SKM-1 (cell line): ENCODE results near the gene ZNF165.
"Not testable (repeated sequence)": the region's sequence is repeated elsewhere in the genome, so short reads cannot be mapped to it uniquely, and the experiment has no call there.

Experiments used
- DNase-seq: peaks from one replicate; lab custom pipeline; 2025; ENCODE audit not compliant: unreplicated experiment; lab: John Stamatoyannopoulos, UW

The ZNF165 gene

DNA sequence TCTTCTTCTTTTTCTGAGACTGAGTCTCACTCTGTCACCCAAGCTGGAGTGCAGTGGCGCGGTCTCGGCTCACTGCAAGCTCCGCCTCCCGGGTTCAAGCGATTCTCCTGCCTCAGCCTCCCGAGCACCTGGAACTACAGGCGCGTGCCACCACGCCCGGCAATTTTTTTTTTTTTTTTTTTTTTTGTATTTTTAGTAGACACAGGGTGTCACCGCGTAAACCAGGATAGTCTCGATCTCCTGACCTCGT lies at the start of gene ZNF165:
Gene ZNF165 (plus strand): TSS at position 188 of the 250 bp plus-strand sequence. CDS start 4,913 bp downstream, outside the sequence.
- not testable (repeated sequence) for DNase-seq

DNA sequence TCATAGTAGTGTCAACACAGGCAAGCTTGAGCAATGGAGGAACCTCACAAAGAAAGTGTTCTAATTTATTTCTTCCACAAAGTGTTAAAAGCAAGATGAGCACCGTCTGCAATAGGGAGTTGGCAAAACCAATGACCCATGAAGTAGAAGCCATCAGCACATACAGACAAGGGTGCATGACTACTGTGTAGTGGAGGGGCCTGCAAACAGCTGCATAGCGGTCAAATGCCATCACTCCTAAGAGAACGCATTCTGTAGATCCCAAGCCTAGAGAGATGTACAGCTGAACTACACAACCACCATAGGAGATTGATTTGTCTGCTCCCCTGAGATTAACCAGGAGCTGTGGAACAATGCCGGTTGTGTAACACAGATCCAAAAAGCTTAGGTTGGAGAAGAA lies 26.8 kb upstream of the ZNF165 start:
- no peak for DNase-seq

DNA sequence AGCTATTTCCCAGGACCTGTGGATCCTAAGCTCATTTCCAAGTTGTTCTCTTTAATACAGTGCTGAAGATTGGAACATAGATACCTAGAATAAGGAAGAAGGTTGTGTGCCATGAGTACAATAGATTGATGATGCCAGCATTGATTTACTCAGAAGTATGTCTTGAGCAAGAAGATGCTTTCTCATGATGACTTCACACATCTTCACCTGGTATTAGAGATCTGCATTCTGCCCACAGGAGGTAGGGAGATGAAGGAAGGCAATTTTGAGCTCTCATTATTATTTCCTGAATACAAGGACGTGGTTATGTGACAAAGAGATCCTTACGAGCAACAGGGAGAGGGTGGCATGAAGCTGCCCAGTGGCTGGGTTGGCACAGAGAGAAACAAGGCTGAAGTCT lies 20.0 kb upstream of the ZNF165 start:
- no peak for DNase-seq

DNA sequence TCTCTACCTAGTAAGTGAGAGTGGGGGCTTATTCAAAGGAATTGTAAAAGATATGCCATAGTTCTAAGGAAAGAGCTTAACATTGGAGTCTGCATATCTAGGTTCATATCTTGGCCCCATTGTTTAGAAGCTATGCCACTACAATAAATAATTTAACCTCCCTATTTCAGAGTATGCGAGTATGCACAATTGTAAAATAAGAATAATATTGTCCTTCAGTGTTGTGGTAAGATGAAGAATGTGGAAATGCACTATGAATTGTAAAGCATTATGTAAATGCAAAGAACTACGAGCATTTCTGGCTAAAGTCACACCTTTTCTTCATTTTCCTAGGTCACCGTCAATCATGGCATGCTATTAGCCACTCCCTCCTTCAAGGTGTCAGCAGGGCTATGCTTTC lies 16.1 kb upstream of the ZNF165 start:
- DNase-seq: no peak

DNA sequence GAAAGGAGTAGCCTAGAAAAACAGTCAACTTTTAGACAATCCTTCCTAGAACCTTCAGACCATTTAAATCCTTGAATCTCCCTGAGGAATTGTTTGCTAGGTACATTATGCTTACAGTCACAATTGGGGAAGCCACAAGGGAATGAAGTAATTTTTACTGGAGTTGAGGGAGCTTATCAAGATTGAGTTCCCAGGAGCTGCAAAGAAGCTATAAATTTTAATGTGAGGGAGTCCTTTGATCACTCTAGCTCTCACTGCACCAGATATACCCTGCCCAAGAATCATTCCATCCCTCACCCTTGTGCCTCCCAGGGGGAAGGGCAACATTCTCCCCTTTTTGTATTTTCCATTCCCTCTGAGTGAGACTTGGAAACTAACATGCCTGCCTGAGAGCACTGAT lies 12.3 kb upstream of the ZNF165 start:
- no peak for DNase-seq

DNA sequence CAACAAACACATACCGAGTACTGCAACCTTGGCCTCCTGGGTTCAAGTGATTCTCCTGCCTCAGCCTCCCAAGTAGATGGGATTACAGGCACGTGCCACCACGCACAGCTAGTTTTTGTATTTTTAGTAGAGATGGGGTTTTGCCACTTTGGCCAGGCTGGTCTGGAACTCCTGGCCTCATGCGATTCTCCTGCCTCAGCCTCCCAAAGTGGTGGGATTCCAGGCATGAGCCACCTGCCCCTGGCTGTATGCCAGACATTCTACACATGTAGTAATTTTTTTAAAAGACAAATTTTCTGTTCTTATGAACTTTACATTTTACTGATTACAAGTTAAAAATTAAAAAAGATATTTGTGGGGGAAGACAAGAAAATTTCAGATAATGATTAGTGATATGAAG lies 9.4 kb upstream of the ZNF165 start:
- not testable (repeated sequence) for DNase-seq

DNA sequence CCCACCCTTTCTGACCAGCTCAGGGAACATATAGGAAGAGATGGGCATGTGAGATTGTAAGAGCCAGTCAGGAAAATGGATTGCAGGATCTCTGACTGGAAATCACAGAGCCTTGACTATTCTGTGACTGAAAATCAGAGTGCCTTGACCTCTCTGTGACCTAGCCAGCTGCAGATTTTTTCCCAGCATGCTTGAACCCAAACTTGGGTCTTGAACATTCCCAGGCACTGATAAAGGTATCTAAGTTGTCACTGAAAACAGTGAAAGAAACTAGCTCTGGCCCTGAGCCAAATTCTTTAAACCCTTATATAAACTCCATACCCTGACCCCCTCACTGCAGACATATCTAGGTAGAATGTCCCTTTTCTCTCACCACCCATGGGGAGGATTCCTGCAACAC lies 2.3 kb upstream of the ZNF165 start:
- no peak for DNase-seq

DNA sequence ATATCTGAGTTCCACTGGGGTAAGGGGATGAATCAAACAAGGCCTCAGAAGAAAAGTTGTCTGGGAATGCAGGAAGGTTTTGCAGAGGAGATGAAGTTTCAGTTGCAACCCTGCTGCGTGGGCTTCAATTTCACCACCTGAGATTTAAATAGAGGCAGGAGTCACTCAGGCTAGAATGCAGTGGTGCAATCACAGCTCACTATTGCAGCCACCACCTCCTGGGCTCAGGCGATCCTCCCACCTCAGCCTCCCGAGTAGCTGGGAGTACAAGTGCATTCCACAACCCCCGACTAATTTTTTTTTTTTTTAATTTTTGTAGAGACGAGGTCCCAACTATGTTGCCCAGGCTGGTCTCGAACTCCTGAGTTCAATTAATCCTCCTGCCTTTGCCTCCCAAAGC lies 1.5 kb upstream of the ZNF165 start:
- DNase-seq: no peak

DNA sequence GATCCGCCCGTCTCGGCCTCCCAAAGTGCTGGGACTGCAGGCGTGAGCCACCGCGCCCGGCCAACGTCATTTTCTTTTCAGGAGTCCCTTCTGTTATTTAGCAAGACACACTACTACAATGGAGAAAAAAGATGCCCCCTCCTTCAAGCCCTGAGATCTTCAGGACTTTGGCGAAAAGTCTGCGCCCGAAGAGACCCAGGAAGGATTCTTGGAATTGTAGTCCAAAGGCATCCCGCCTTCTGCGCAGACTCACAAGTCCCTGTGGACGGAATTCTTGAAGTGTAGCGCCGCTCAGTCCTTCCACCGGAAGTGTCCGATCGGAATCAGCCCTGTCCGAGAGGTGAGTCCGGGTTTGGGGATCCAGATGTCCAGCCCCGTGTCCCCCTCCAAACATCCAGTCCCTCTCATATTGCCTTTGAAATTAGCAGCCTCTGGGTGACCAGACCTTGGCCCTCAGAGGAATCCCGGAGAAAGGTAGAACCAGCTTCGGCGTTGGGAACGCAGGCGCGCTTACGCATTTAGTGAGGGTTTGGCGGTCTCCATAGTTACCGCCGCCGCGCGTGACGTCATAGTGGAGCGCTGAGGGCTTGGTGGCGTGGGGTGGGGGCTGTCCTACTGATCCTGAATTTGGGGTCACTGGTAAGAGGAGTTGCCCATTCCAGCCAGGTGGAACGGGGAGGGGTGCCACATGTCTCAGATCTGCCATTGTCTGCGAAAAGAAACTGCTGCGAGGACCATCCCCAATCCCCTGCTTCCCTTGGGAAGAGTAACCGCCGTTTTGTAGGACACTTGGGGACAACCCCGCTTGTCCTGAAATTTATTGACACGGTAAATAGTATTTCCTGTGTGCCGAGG lies 490 bp downstream of the ZNF165 start:
- peak; percentile 77 for DNase-seq

DNA sequence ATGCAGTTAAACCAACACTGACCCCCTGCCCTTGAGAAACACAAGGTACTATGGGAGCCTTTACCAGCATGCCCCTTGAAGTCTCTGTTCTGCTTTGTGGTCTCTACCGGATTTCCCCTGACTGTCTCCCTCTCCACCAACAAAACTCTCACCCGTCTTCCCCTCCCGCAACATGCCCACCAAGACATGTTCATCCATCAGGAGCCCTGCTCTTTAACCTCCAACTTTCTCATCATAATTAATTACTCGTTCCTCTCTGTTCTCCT lies 1.1 kb downstream of the ZNF165 start:
- DNase-seq: no peak

DNA sequence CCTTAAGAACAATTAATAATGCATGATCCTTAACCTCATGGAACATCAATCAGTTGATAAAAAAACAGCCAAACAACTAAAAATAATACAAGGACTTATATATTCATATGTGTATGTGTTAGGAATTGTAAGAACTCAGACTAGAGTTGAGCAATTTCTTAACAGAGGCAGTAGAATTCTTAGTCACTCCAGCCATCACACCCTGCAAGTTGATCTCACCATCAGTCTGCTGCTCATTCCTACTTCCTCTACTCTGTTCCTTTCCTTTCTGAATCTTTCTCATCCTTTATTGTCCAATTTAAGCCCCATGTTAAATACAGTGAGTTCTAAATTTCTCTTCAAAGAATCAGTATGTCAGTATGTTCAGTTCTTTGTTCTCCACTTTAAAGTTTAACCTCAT lies 2.6 kb downstream of the ZNF165 start:
- DNase-seq: no peak

DNA sequence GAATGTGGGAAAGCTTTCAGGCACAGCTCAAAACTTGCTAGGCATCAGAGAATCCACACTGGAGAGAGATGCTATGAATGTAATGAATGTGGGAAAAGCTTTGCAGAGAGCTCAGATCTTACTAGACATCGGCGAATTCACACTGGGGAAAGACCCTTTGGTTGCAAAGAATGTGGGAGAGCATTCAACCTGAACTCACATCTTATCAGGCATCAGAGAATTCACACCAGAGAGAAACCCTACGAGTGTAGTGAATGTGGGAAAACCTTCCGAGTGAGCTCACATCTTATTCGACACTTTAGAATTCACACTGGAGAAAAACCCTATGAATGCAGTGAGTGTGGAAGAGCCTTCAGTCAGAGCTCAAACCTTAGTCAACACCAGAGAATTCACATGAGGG lies 8.7 kb downstream of the ZNF165 start:
- no peak for DNase-seq

DNA sequence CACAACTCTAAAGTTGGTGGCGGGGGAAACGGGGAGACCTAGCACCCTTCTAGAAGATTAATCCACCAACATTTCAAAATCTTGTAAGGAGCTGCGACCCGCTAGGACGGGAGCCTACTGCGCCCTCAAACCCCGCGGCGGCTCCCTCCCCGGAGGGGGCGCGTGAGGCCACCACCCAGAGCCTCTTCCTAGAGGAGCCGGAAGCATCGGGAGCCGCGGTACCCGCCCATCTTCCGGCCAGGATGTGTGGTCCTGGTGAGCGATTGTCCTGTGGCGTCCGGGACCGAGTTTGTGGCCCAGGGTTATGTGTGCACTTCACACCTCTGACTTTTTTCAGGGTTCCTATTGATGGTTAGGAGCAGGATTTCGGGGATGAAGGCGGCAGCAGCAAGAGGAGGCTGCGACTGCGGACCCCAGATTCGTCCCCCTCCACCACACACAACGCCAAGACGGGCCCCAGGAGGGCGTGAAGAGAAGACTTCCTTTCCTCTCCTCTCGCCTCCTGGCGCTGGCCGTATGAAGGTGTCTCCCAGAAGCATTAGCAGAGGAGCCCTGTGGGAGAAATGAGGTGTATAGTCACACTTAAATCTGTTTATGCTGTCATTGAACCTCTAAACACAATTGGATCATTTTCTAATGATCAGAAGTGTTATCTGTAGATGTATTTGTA lies 10.7 kb downstream of the ZNF165 start:
- DNase-seq: no peak

DNA sequence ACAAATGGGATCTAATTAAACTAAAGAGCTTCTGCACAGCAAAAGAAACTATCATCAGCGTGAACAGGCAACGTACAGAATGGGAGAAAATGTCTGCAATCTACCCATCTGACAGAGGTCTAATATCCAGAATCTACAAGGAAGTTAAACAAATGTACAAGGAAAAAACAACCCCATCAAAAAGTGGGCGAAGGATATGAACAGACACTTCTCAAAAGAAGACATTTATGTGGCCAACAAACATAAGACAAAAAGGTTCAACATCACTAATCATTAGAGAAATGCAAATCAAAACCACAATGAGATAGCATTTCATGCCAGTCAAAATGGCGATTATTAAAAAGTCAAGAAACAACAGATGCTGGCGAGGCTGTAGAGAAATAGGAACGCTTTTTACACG lies 21.9 kb downstream of the ZNF165 start:
- DNase-seq: not testable (repeated sequence)

DNA sequence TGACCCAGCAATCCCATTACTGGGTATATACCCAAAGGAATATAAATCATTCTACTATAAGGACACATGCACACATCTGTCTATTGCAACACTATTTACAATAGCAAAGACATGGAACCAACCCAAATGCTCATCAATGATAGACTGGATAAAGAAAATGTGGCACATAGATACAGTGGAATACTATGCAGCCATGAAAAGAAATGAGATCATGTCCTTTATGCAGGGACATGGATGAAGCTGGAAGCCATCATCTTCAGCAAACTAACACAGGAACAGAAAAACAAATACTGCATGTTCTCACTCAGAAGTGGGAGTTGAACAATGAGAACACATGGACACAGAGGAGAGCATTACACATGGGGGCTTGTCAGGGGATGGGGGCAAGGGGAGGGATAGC lies 22.3 kb downstream of the ZNF165 start:
- DNase-seq: not testable (repeated sequence)

DNA sequence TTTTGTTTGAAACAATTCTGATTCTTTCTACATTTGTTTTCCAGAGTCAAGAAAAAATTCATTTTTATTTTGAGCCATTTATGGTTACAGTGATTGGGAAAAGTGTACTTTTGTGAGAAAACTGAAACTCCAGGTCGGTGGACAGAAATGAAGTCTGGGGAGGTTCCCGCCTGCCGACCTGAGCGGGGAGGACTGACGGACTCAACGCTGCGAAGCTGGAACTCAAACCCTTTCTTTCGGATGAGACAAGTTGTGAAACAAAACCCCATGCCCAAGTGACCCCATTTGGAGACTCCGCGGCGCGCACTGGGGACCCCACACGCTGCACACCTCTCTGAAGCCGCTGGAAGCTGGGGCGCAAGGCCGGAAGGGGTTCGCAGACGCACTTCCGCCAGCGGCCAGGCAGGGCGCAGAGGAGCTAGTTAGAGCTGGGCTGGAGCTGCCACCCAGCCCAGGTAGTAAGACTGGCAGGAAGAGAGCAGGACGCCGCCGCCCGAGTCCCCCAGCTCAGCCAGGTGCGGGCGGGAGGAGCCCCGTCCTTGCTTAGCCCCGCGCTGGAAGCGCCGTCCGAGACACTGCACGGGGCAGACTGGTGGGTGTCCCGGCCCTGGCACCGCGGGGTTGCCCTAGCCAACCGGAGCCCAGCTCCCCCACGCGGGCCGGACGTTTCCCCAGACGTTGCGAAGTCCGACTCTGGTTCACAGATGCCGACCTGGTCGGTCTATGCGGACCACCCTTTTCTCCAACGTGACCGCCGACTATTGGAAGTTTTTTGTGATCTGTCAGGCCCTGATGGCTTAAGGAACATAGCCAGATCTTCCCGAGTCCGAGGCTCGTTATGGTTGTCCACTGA lies 24.2 kb downstream of the ZNF165 start:
- peak; percentile 87 for DNase-seq

DNA sequence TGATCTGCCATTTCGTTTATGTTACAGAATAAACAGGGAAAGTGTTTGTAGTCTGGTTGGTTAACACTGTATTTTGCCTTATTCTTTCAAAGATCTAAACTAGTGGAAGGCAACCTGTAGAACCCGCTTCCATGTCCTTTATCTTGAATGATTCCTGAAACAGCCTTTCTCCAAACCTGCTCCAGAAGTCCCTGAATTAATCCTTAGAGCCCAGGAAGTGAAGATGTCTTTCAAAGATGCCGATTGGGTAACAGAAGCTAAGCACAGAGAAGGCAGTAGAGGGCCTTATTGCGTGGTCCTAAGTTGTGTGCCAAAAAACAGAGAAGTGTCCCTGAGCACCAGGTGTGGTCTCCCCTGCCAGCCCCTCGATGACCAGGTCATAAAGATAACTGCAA lies 24.9 kb downstream of the ZNF165 start:
- peak; percentile 19 for DNase-seq

DNA sequence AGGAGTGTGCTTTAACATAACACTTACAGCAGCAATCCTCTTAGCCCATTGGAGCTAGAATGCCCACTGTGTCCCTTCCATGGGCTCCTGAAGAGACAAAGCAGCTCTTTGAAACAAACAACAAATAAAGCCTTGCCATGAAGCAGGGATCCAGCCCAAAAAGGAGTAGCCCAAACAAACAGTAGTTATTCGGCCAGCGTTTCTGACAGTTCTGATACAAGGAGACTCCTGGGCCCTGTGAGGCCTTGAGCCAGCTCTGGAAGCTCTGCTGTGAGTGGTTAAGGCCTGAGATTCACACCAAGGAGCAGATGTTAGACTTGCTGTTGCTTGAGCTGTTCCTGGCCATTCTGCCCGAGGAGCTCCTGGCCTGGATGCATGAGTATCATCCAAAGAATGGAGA lies 27.1 kb downstream of the ZNF165 start:
- no peak for DNase-seq

DNA sequence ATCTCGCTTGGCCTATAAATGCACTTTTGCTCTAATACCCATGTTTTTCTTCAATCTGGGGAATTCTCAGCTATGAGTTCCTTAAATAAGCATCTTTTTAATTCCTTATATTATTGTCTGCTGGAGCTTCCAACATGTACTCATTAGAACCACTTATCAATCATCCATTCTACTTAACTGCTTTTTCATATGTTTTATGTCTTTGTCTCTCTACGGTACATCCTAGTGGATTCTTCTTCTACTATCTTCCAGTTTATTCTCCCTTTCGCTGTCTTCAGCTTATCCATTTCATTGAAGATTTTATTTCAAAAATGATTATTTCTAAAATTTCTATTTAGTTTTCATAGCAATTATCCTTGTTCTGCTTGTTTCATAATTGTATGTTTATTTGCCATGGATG lies 31.6 kb downstream of the ZNF165 start:
- no peak for DNase-seq

DNA sequence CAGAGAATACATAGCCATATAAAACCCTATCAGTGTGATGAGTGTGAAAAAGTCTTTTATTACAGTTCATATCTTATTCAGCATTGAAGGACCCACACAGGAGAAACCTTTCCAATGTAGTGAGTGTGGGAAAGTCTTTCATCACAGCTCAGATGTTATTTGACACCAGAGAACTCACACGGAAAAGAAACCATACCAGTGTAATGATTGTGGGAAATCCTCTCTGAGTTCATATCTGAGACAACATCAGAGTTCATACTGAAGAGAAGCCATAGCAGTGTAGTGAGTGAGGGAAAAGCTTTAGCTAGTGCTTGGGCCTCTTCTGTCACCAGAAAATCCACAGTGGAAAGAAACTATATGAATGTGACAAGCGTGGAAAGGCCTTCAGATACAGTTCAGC lies 35.4 kb downstream of the ZNF165 start:
- no peak for DNase-seq

DNA sequence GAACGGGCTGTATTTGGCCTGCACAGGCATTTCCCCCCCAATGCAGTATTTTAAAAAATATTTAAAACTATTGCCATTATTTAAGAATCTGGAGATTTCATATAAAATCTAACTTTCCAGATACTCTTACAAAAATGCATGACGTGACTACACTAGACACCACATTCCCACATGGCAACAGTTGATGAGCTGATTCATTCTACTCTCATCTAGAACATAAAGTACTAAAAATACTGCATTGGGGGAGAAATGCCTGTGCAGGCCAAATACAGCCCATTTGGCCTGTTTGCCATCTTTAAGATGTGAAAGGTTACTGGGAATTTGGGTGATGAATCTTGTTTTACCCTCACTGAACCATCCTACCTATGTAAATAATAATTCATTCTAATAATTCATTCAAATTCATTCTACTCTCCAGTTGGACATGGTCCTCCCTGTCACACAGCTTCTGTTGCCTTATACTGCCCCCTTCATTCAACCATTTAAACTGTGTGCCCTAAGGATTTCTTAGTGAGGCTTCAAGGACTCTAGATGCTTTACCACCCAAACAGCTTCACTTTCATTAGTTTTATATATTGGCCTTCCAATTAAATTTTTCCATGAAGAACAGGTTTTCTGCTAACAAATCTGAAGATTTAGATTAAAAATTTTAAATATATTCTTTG lies 37.1 kb downstream of the ZNF165 start:
- DNase-seq: no peak

DNA sequence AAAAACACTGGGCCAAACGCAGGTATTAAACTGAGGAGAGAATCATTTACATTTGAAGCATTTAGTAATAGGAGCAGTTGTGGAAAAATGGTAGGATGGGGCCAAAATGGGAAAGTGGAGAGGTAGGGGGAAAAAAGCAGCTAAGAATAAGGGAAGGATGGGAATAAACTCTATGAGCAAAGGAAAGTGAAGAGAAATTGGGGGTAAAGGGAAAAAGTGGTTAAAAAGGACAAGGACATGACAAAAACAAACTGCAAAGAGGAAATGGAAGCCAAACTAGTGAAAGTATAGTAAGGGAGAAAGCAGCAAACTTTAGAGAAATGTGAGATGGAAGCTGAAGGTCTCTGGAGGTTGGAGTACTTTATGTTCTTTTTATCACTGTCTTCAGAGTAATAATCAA lies 37.8 kb downstream of the ZNF165 start:
- DNase-seq: no peak
